Endodermal cell (in vitro differentiated cells): ENCODE measurements around the gene TAF4B. TPM values are rescaled to one million over a fixed set of nuclear protein-coding genes. Genes with fewer than 3 reads are reported as not detected.
"Not testable (repeated sequence)": the region's sequence is repeated elsewhere in the genome, so short reads cannot be mapped to it uniquely, and the experiment has no call there.

ENCODE experiments used
- DNase-seq: peaks from one replicate; pipeline ENCODE4 v3.0.0-alpha.2; 2017
- H3K27ac ChIP-seq: 2 replicates; pipeline ENCODE4 v1.5.1; 2013; ENCODE audit warnings: mild to moderate bottlenecking, low read depth, low read length, moderate library complexity
- H3K27me3 ChIP-seq: 2 replicates; pipeline ENCODE4 v1.6.1; 2013; ENCODE audit warnings: mild to moderate bottlenecking, low read length, moderate library complexity; ENCODE audit not compliant: insufficient read depth, control insufficient read depth, poor library complexity, severe bottlenecking
- H3K36me3 ChIP-seq: 2 replicates; pipeline ENCODE4 v1.7.0; 2013; ENCODE audit warnings: mild to moderate bottlenecking, low read length, moderate library complexity; ENCODE audit not compliant: control insufficient read depth, insufficient read depth
- H3K4me1 ChIP-seq: one replicate; pipeline ENCODE4 v1.7.0; 2013; ENCODE audit warnings: low read length; ENCODE audit not compliant: control insufficient read depth, insufficient read depth
- H3K4me3 ChIP-seq: 2 replicates; pipeline ENCODE4 v1.5.1; 2013; ENCODE audit warnings: mild to moderate bottlenecking, low read length, moderate library complexity
- H3K9ac ChIP-seq: 2 replicates; pipeline ENCODE4 v1.6.1; 2013; ENCODE audit warnings: mild to moderate bottlenecking, low read length, moderate library complexity; ENCODE audit not compliant: poor library complexity, severe bottlenecking; ENCODE audit errors: extremely low read depth
- H3K9me3 ChIP-seq: 2 replicates; pipeline ENCODE4 v1.6.1; 2013; ENCODE audit warnings: mild to moderate bottlenecking, low read length, moderate library complexity; ENCODE audit not compliant: control insufficient read depth
- H3K27ac Mint-ChIP-seq: 2 replicates; pipeline ENCODE4 v1.8.0; 2020; ENCODE audit warnings: mixed read lengths
- H3K27me3 Mint-ChIP-seq: 2 replicates; pipeline ENCODE4 v1.8.0; 2021; ENCODE audit warnings: mild to moderate bottlenecking, mixed read lengths; ENCODE audit not compliant: insufficient read depth
- H3K36me3 Mint-ChIP-seq: 2 replicates; pipeline ENCODE4 v1.8.0; 2020; ENCODE audit warnings: low read depth, mixed read lengths
- H3K4me1 Mint-ChIP-seq: 2 replicates; pipeline ENCODE4 v1.8.0; 2020; ENCODE audit warnings: mixed read lengths
- H3K4me3 Mint-ChIP-seq: 2 replicates; pipeline ENCODE4 v1.8.0; 2020; ENCODE audit warnings: mild to moderate bottlenecking, moderate library complexity, mixed read lengths
- H3K9me3 Mint-ChIP-seq: 2 replicates; pipeline ENCODE4 v1.8.0; 2020; ENCODE audit warnings: mild to moderate bottlenecking, mixed read lengths
- WGBS, 2 experiments: methylation state at CpG; one replicate each; pipeline versions ENCODE4 v1.1.5 to v1.1.7; 2013; ENCODE audit warnings: missing lambda C conversion rate in 2 of 2, mixed read lengths in 1 of 2; ENCODE audit not compliant: insufficient coverage in 1 of 2, insufficient read length in 1 of 2; 5-methylcytosine and 5-hydroxymethylcytosine counted together
- total RNA-seq, 2 donors: library from RNA; stranded (reverse); fragmentation: NEBNext Ultra II Directional in 1 of 2; extraction: Animal tissue kit (Norgen Biotek cat#: 25700) in 1 of 2; gene quantifications; 2 replicates in 1 of 2; 3 replicates in 1 of 2; pipeline ENCODE4 v1.2.1, GENCODE V29; 2021
- TF ChIP-seq, protein P1 (sequence below): fragments of 200-600 bp; sonication (generic); conservative IDR thresholded peaks from 2 replicates; pipeline ENCODE4 v1.5.0; 2021; ENCODE audit warnings: antibody characterized with exemption, mild to moderate bottlenecking

The TAF4B gene
- total RNA-seq, 2 donors from 2014 or later, result 6.9 to 7.7 TPM

DNA sequence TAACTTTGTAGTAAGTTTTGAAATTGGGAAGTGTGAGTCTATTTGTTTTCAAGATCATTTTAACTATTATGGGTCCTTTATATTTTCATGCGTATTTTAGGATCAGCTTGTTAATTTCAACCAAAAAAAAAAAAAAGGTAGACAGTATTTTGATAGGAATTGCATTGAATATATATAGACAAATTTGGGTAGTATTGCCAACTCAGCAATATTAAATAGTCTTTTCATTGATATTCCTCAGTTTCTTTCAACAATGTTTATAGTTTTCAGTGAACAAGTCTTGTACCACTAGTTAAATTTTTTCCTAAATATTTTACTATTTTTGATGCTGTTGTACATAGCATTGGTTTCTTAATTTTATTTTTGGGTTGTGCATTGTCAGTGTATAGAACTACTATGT is 149.9 kb downstream of the TAF4B start:
- H3K27ac Mint-ChIP-seq, result no peak overlapping the region
- no peaks in the 10 kb centered on the region for H3K9me3 Mint-ChIP-seq
- 100% methylated on average over 1 of the region's 1 CpG; no CpG with 5 or more reads in 1 of the 2 experiments for WGBS, 2 experiments

DNA sequence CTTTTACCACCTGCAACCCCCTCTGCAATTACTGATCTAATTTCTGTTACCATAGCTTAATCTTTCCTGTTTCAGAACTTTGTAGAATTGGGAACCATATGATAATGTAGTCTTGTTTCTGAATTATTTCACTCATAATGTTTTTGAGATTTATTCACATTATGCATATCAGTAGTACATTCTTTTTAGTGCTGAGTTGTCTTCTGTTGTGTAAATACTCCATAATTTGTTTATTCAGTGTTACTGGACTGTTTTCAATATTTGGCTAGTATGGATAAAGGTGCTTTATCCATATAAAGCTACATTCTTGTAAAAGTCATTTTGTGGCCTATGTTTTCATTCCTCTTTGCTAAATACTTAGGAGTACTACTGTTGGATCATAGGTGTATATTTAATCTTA is 152.5 kb downstream of the TAF4B start:
- H3K36me3 ChIP-seq, result no peaks in the 10 kb centered on the region
- TF ChIP-seq, protein P1, sequence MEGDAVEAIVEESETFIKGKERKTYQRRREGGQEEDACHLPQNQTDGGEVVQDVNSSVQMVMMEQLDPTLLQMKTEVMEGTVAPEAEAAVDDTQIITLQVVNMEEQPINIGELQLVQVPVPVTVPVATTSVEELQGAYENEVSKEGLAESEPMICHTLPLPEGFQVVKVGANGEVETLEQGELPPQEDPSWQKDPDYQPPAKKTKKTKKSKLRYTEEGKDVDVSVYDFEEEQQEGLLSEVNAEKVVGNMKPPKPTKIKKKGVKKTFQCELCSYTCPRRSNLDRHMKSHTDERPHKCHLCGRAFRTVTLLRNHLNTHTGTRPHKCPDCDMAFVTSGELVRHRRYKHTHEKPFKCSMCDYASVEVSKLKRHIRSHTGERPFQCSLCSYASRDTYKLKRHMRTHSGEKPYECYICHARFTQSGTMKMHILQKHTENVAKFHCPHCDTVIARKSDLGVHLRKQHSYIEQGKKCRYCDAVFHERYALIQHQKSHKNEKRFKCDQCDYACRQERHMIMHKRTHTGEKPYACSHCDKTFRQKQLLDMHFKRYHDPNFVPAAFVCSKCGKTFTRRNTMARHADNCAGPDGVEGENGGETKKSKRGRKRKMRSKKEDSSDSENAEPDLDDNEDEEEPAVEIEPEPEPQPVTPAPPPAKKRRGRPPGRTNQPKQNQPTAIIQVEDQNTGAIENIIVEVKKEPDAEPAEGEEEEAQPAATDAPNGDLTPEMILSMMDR, result no peak
- no peaks in the 10 kb centered on the region for H3K9me3 ChIP-seq
- DNase-seq, result no peak
- Mint-ChIP-seq H3K9me3 (no peaks in the 10 kb centered on the region), H3K4me3 (no peak overlapping the region), H3K27me3 (no peaks in the 10 kb centered on the region), H3K4me1 (no peaks in the 10 kb centered on the region), H3K27ac (no peak overlapping the region), H3K36me3 (peaks cover 1% of the 10 kb centered on the region)
- H3K4me1 ChIP-seq, result no peaks in the 10 kb centered on the region
- H3K9ac ChIP-seq, result no peak overlapping the region
- H3K27ac ChIP-seq, result no peak overlapping the region
- no peak overlapping the region for H3K4me3 ChIP-seq
- H3K27me3 ChIP-seq, result no peaks in the 10 kb centered on the region

More for the DNA sequence above, 149.9 kb downstream of the TAF4B start:
- H3K27me3 ChIP-seq, result no peaks in the 10 kb centered on the region
- Mint-ChIP-seq H3K36me3 (peaks cover 1% of the 10 kb centered on the region), H3K4me1 (no peaks in the 10 kb centered on the region), H3K4me3 (no peak overlapping the region), H3K27me3 (no peaks in the 10 kb centered on the region)
- H3K4me1 ChIP-seq, result no peaks in the 10 kb centered on the region
- H3K9ac ChIP-seq, result no peak overlapping the region
- no peaks in the 10 kb centered on the region for H3K36me3 ChIP-seq
- TF ChIP-seq, protein P1, result no peak
- no peak overlapping the region for H3K4me3 ChIP-seq
- no peaks in the 10 kb centered on the region for H3K9me3 ChIP-seq
- no peak overlapping the region for H3K27ac ChIP-seq
- no peak for DNase-seq

DNA sequence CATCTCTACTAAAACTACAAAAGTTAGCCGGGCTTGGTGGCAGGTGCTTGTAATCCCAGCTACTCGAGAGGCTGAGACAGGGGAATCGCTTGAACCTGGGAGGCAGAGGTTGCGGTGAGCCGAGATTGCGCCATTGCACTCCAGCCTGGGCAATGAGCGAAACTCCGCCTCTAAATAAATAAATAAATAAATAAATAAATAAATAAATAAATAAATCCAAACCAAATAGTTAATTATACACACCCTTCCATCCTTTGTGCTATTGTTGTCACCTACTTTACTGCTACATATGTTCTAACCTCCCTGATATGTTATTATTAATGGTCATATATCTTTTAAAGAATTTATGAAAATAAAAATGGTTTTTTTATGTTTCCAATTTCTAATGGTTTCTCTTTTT is 155.3 kb downstream of the TAF4B start:
- not testable (repeated sequence) for H3K4me3 Mint-ChIP-seq, H3K9me3 ChIP-seq, H3K36me3 ChIP-seq, H3K27me3 Mint-ChIP-seq, H3K9ac ChIP-seq, H3K4me1 ChIP-seq, H3K4me3 ChIP-seq, H3K36me3 Mint-ChIP-seq, H3K27ac Mint-ChIP-seq, H3K27me3 ChIP-seq, H3K9me3 Mint-ChIP-seq, H3K4me1 Mint-ChIP-seq, H3K27ac ChIP-seq, DNase-seq
- 84 to 90% methylated on average over 3 to 6 of the region's 8 CpGs for WGBS, 2 experiments
